HTERT RPE-1 (cell line): ENCODE data around the gene GALNT11.
"Not testable (repeated sequence)": the region's sequence is repeated elsewhere in the genome, so short reads cannot be mapped to it uniquely, and the experiment has no call there.

ENCODE experiments used
- in situ Hi-C: fragments of 300-500 bp; cut with MboI; formaldehyde crosslinking; loops from 4 replicates; pipeline ENCODE4 v1.14.3; 2020; ENCODE audit warnings: low sequenced_read_pairs

Gene GALNT11

DNA sequence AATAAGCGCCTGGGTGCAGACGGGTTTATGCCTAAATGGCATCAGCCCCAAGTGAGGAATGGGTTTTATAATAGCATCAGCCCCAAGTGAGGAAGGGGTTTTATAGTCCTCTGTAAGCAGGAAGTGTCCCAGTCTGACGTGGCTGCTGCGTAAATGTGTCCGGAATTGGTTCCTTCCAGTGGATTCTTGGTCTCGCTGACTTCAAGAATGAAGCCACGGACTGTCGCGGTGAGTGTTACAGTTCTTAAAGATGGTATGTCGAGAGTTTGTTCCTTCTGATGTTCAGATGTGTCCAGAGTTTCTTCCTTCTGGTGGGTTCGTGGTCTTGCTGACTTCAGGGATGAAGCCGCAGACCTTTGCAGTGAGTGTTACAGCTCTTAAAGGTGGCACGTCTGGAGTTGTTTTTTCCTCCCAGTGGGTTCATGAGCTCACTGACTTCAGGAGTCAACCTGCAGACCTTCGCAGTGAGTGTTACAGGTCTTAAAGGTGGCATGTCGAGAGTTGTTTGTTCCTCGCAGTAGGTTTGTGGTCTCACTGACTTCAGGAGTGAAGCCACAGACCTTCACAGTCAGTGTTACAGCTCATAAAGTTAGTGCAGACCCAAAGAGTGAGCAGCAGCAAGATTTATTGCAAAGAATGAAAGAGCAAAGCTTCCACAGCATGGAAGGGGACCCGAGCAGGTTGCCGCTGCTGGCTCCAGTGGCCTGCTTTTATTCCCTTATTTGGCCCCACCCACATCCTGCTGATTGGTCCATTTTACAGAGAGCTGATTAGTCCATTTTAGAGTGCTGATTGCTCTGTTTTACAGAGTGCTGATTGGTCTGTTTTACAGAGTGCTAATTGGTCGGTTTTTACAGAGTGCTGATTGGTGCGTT lies 2.3 kb downstream of the GALNT11 start:
- in situ Hi-C loops = not testable (repeated sequence)

DNA sequence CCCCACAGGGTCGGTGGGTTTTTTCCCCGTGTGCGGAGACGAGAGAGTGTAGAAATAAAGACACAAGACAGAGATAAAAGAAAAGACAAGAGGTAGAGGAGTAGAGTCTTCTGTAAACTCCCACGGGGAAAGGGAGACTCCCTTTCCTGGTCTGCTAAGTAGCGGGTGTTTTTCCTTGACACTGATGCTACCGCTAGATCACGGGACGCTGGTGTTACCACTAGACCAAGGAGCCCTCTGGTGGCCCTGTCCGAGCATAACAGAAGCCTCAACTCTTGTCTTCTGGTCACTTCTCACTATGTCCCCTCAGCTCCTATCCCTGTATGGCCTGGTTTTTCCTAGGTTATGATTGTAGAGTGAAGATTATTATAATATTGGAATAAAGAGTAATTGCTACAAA lies 4.6 kb downstream of the GALNT11 start:
- in situ Hi-C loops = not testable (repeated sequence)

DNA sequence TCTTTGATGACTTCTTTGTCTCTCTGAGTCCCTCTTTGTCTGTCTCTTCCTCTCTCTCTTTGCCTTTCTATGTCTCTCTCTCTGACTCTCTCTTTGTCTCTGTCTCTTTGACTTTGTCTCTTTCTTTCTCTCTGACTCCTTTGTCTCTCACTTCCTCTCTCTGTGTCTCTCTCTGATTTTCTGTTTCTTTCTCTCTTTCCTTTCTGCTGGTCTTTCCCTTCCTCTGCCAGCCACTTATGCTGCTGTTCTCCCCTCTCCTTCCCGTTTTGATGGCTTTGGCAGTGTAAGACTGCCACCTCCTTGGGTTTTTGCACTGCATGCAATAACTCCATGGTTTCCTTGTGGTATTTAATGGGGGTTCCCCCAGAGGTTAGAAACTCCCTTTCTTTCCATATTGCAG lies 5.2 kb downstream of the GALNT11 start:
- in situ Hi-C loops = not testable (repeated sequence)

DNA sequence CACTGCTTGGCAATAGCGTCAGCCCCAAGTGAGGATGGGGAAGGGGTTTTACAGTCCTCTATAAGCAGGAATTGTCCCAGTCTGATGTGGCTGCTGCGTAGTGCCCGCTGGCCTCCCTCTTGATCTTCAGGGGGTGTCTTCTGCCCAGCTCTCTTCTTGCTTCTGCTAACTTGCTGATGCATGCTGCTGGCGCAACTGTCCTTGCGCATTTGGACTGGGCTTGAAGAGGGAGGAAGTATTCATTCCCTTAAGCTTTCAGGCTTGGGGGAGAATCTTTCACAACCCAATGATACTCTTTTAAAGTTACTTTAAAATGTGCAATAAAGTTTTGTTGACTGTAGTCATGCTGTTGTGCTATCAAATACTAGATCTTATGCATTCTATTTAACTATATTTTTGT lies 10.3 kb downstream of the GALNT11 start:
- in situ Hi-C loops = no loop called here

DNA sequence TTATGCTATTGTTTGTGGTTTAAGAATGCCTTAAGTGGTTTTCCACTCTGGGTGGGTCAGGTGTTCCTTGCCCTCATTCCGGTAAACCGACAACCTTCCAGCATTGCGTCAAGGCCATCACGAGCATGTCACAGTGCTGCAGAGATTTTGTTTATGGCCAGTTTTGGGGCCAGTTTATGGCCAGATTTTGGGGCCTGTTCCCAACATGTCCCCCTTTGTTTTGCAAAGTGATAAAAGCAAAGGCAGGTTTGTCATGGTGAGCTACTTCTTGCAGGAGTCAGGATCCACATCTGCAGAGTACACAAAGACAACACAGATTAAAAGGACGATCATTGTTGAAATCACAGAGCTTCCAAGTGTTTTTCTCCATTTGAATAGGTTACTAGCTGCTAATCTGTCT lies 12.9 kb downstream of the GALNT11 start:
- in situ Hi-C loops = not testable (repeated sequence)

DNA sequence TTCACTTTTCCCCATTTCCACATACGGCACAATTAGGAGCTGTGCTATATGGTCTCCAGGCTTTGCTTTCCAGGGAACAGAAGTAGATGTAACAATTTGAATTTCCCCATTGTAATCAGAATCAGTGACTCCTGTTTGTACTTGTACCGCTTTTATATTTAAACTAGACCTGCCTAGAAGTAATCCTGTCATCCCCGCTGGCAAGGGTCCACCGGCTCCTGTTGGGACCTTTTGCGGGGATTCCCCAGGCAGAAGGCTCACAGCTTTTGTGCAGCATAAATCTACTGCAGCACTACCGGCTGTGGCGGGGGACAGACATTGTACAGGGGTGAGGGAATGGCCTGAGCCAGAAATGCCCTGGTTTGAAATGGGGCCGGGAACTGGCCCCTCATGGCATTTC lies 17.6 kb downstream of the GALNT11 start:
- in situ Hi-C loops = not testable (repeated sequence)

DNA sequence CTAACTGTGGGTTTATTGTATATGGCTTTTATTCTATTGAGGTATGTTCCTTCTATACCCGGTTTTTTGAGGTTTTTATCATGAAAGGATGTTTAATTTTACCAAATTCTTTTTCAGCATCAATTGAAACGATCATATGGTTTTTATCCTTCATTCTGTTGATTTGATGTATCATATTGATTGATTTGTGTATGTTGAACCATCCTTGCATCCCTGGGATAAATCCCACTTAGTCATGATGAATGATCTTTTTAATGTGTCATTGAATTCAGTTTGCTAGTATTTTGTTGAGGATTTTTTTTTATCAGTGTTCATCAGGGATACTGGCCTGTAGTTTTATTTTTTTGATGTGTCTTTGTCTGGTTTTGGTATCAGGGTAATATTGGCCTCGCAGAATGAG lies 19.4 kb downstream of the GALNT11 start:
- in situ Hi-C loops = not testable (repeated sequence)

DNA sequence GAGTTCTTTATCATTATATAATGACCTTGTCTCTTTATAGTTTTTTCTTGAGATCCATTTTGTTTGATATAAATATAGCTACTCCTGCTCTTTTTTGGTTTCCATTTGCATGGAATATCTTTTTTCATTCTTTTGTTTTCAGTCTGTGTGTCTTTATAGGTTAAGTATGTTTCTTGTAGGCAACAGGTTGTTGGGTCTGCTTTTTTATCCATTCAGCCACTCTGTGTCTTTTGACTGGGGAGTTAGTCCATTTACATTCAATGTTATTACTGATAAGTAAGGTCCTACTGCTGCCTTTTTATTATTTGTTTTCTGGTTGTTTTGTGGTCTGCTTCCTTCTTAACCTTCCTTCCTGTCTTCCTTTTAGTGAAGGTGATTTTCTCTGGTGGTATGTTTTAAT lies 21.1 kb downstream of the GALNT11 start:
- in situ Hi-C loops = no loop called here

DNA sequence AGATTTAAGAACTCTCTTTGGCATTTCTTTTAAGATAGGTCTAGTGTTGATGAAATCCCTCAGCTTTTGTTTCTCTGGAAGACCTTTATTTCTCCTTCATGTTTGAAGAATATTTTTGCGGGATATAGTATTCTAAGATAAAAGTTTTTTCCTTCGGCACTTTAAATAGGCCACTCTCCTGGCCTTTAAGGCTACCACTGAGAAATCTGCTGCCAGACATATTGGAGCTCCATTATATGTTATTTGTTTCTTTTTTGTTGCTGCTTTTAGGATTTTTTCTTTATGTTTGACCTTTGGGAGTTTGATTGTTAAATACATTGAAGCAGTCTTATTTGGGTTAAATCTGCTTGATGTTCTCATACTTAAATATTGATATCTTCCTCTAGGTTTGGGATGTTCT lies 22.6 kb downstream of the GALNT11 start:
- in situ Hi-C loops = no loop called here

DNA sequence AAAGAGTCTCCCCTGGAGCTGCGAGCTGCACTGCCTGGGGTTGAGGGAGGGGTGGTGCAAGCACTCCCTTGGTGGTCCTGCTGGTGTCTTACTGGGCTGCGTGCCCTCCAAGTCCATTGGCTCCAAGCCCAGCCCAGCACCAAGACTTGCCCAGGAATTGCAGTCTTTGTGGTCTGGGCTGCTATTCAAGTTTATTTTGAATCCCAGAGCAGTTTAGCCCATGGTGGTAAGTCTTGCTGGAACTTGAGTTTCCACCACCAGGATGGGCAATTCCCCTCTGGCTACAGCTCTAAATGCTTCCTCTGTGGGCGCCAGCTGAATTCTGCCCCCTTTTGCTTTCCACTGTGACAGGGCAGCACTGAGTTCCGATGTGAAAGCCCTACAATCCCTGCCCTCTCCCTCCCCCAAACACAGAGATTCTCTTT lies 25.1 kb downstream of the GALNT11 start:
- in situ Hi-C loops = no loop called here

DNA sequence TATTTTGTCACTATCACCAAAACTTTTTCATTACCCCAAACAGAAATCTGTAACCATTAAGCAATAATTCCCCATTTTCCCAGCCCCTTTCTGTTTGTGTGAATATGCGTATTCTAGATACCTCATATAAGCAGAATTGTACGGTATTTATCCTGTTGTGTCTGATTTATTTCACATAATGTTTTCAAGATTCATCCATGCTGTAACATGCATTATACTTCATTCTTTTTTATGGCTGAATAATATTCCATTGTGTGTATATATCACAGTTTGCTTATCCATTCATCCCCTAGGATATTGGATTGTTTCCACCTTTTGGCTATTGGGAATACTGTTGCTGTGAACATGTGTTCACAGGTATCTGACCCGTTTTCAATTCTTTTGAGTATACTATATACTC lies 26.5 kb downstream of the GALNT11 start:
- in situ Hi-C loops = no loop called here

DNA sequence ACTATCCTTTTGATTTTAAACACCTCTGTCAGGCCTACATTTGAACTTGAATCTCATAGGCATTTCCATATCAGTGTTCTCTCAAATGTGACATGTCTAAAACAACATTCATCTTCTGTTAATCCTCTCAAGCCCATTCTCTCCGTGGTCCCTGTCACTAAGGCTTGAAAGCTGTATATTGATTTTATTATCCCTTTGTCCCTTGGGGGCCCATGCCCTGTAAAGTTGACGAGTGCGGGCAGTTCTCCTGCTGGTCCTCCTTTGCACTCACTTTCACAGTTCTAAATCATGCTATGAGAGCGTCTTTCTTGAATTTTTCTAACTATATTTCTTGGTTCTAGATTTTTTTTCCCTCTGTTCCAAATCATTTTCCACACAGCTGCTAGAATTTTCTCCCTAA lies 27.3 kb downstream of the GALNT11 start:
- in situ Hi-C loops = no loop called here

DNA sequence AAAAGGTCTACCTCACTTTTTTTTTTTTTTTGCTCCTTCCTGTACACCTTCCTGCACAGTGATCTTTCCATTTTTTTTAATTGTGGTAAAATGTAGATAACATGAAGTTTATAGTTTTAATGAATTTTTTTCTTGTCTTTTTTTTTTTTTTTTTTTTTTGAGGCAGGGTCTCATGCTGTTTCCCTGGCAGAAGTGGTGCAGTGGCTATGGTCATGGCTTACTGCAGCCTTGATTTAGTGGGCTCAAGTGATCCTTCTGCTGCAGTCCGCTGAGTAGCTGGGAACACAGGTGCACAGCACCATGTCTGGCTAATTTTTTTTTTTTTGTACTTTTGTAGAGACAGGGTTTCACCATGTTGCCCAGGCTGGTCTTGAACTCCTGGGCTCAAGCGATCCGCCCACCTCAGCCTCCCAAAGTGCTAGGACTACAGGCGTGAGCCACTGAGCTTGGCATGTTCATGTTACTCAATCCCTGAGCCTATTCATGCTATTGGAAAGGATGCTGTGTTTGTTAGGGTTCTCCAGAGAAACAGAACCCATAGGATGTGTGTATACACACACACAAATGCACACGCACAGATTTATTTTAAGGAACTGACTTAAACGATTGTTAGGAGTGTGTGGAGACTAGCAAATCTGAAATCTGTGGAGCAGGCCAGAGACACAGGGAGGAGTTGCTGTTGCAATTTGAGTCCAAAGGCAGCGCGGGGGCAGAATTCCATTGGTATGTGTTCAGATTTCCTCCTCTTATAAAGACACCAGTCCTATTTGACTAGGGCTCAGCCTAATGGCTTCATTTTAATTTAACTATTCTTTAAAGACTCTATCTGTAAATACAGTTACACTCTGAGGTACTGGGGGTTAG lies 29.1 kb downstream of the GALNT11 start:
- in situ Hi-C loops = no loop called here

DNA sequence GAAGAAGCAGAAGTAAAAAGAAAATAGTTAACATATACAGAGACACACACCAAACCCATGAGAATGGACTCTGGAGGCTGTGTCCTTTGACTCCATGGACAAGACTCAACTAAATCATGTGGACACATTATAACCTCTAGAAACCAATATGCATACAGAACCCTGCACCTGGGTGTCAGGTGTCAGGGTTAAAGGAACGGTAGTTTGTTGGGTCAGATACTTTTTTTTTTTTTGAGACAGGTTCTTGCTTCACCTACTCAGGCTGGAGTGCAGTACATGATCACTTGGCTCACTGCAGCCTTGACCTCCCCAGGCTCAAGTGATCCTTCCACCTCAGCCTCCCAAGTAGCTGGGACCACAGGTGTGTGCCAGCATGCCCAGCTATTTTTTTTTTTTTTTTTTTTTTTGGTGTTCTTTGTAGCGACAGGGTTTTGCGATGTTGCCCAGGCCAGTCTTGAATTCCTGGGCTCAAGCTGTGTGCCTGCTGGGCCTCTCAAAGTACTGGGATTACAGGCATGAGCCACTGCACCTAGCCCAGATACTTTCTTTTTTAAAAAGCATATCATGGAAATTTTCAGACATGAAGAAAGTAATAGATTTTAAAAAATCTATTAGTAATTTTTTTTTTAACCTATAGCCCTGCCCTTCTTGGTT lies 31.3 kb downstream of the GALNT11 start:
- in situ Hi-C loops = no loop called here

DNA sequence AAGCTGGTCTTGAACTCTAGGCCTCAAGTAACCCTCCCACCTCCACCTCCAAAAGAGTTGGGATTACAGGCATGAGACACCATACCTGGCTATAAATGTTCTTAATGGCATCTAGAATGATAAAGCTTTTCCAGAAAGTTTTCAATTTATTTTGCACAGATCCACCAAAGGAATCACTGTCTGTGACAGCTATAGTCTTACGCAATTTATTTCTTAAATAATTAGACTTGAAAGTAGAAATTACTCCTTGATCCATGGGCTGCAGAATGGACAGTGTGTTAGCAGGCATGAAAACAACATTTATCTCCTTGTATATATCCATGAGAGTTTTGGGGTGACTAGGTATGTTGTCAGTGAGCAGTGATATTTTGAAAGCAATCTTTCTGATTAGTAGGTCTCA lies 33.8 kb downstream of the GALNT11 start:
- in situ Hi-C loops = no loop called here

DNA sequence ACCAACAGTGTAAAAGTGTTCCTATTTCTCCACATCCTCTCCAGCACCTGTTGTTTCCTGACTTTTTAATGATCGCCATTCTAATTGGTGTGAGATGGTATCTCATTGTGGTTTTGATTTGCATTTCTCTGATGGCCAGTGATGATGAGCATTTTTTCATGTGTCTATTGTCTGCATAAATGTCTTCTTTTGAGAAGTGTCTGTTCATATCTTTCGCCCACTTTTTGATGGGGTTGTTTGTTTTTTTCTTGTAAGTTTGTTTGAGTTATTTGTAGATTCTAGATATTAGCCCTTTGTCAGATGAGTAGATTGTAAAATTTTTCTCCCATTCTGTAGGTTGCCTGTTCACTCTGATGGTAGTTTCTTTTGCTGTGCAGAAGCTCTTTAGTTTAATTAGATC lies 35.6 kb downstream of the GALNT11 start:
- in situ Hi-C loops = not testable (repeated sequence)

DNA sequence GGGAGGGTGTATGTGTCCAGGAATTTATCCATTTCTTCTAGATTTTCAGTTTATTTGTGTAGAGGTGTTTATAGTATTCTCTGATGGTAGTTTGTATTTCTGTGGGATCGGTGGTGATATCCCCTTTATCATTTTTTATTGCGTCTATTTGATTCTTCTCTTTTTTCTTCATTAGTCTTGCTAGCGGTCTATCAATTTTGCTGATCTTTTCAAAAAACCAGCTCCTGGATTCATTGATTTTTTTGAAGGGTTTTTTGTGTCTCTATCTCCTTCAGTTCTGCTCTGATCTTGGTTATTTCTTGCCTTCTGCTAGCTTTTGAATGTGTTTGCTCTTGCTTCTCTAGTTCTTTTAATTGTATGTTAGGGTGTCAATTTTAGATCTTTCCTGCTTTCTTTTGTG lies 37.7 kb downstream of the GALNT11 start:
- in situ Hi-C loops = not testable (repeated sequence)

DNA sequence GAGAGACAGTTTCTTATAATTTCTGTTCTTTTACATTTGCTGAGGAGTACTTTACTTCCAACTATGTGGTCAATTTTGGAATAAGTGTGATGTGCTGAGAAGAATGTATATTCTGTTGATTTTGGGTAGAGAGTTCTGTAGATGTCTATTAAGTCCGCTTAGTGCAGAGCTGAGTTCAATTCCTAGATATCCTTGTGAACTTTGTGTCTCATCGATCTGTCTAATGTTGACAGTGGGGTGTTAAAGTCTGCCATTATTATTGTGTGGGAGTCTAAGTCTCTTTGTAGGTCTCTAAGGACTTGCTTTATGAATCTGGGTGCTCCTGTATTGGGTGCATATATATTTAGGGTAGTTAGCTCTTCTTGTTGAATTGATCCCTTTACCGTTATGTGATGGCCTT lies 38.3 kb downstream of the GALNT11 start:
- in situ Hi-C loops = not testable (repeated sequence)

DNA sequence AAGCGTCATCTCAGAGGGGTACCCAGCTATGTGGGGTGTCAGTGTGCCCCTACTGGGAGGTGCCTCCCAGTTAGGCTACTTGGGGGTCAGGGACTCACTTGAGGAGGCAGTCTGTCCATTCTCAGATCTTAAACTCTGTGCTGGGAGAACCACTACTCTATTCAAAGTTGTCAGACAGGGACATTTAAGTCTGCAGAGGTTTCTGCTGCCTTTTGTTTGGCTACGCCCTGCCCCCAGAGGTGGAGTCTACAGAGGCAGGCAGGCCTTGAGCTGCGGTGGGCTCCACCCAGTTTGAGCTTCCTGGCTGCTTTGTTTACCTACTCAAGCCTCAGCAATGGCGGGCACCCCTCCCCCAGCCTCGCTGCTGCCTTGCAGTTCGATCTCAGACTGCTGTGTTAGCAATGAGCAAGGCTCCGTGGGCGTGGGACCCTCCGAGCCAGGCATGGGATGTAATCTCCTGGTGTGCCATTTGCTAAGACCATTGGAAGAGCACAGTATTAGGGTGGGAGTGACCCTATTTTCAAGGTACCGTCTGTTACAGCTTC lies 40.4 kb downstream of the GALNT11 start:
- in situ Hi-C loops = not testable (repeated sequence)

DNA sequence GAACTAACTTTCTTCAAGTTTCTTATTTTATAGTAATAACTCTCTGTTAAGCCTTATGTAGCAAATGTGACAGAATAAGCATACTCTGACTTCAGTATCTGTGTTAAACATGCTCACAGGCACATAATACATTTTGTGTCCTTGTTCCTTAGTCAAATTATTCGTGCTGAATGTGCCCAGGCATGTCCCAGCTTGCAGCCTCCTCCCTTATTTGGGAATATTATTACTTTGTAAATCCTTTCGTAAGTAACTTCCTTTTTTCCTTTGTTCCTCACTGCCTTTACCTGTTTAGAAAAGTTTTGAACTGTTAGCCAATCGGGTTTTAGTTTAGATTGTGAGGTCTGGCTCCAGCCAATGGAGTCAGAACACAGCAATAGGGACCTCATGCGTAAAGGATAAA lies 46.9 kb downstream of the GALNT11 start:
- in situ Hi-C loops = no loop called here

DNA sequence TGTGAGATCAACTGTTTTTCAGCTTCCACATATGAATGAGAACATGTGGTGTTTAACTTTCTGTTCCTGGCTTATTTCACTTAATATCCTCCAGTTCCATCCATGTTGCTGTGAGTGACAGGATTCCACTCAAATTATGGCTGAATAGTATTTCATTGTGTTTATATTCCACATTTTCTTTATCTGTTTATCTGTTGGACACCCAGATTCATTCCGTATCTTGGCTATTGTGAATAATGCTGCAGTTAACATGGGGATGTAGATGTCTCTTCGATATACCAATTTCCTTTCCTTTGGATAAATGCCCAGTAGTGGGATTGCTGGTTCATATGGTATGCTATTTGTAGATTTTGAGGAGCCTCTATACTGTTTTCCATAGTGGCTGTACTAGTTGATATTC lies 47.9 kb downstream of the GALNT11 start:
- in situ Hi-C loops = no loop called here
